ENCODE measurements around the gene MAP3K10.

DNA sequence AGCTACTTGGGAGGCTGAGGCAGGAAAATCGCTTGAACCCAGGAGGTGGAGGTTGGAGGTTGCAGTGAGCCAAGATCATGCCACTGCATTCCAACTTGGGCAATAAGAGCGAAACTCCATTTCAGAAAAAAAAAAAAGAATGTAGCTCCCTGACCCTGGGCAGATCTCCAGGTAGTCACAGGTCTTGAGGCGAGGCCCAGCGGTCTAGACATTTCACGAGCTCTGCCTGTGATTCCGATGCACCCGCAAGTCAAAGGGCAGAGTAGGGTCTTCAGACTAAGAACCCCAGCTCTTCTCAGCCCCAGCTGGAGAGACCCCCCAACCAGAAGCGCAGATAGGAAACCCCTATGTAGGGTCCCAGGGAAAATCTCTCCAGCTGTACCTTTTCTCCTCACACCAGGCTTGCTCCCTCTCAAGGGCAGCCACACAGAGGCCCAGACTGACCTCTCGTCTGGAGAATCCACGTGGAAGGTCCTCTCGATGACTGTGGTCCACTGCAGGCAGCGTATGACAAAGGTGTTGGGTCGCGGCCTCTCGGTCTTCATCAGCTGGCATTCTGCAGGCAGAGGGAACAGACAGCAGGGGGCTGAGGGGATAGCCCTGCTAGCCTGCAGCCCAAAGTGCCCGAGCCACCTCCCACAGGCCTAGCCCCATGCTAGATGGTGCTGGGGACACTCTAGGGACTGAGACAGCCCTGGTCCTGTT lies 63.6 kb downstream of the MAP3K10 start:
- TF ChIP-seq POLR2A (IDR thresholded peaks at IDR 0.05; ENCODE audit: extremely low read depth, insufficient read length) = no peak
- TF ChIP-seq, protein P1, sequence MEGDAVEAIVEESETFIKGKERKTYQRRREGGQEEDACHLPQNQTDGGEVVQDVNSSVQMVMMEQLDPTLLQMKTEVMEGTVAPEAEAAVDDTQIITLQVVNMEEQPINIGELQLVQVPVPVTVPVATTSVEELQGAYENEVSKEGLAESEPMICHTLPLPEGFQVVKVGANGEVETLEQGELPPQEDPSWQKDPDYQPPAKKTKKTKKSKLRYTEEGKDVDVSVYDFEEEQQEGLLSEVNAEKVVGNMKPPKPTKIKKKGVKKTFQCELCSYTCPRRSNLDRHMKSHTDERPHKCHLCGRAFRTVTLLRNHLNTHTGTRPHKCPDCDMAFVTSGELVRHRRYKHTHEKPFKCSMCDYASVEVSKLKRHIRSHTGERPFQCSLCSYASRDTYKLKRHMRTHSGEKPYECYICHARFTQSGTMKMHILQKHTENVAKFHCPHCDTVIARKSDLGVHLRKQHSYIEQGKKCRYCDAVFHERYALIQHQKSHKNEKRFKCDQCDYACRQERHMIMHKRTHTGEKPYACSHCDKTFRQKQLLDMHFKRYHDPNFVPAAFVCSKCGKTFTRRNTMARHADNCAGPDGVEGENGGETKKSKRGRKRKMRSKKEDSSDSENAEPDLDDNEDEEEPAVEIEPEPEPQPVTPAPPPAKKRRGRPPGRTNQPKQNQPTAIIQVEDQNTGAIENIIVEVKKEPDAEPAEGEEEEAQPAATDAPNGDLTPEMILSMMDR (IDR thresholded peaks at IDR 0.05; ENCODE audit: low read depth, low read length) = no peak
- TF ChIP-seq, protein P2, sequence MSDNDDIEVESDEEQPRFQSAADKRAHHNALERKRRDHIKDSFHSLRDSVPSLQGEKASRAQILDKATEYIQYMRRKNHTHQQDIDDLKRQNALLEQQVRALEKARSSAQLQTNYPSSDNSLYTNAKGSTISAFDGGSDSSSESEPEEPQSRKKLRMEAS (IDR thresholded peaks at IDR 0.05; ENCODE audit: low read depth, low read length) = no peak

All from NB4 (cell line).